Loucy (cell line): Measurements from ENCODE around the gene PCYT1A.

Experiments
- EZH2phosphoT487 ChIP-seq: fragments of 200-600 bp; IDR thresholded peaks from 2 replicates; pipeline ENCODE4 v1.6.1; 2018; ENCODE audit warnings: antibody characterized with exemption, mild to moderate bottlenecking, moderate library complexity, borderline replicate concordance
- TF ChIP-seq, protein P1 (sequence below): fragments of 200-600 bp; sonication (generic); conservative IDR thresholded peaks from 2 replicates; pipeline ENCODE4 v1.5.1; 2014; ENCODE audit warnings: mild to moderate bottlenecking, antibody characterized with exemption, low read length

DNA sequence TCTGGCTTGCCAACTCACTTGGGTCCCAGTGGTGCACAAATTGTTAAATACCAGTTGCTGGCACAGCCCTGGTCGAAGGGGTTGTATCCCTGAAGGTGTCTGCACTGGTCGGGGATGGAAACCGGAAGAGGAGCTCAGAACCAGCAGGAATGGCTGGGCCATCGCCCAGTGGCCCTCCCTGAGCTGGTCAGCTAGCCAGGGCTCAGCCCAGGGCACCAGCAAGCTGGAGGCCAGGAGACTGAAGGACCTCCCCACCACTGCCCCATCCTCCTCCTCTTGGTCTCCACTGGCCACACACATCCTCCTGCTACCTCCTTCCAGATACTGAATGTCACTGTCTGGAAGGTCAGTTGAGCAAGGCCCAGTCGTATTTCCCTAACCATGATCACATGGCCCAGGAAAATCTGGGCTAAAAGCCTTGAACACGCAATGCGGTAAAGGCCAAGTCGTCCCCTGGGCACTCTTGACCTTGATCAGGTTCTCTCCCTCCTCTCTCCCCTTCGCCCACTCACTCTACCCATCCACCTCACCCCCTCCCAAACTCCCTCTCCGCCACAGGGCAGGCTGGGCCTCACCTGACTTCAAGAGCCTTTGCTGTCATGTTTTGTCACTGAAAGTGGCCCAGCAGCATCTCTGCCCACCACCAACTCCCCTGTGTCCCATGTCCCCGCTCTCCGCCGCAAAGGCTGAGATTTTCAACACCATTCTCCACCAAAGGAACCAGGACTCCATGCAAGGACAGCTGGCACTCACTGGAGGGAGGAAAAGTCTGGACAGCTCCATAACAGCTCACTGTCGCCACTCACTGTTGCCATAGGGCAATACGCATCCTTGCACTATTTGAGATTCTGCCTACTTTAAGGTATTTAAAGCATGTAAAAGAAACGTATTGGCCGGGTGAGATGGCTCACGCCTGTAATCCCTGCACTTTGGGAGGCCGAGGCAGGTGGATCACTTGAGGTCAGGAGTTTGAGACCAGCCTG is 88.5 kb downstream of the PCYT1A start:
- TF ChIP-seq, protein P1, sequence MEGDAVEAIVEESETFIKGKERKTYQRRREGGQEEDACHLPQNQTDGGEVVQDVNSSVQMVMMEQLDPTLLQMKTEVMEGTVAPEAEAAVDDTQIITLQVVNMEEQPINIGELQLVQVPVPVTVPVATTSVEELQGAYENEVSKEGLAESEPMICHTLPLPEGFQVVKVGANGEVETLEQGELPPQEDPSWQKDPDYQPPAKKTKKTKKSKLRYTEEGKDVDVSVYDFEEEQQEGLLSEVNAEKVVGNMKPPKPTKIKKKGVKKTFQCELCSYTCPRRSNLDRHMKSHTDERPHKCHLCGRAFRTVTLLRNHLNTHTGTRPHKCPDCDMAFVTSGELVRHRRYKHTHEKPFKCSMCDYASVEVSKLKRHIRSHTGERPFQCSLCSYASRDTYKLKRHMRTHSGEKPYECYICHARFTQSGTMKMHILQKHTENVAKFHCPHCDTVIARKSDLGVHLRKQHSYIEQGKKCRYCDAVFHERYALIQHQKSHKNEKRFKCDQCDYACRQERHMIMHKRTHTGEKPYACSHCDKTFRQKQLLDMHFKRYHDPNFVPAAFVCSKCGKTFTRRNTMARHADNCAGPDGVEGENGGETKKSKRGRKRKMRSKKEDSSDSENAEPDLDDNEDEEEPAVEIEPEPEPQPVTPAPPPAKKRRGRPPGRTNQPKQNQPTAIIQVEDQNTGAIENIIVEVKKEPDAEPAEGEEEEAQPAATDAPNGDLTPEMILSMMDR: peak; percentile 69
- no peak for TF ChIP-seq EZH2phosphoT487
